ENCODE measurements around the gene CLIP3.

The CLIP3 gene

GRCh38 chr19:35975608-35976214 is 57.0 kb downstream of the CLIP3 start:
- DNase-seq, result no peak

DNA sequence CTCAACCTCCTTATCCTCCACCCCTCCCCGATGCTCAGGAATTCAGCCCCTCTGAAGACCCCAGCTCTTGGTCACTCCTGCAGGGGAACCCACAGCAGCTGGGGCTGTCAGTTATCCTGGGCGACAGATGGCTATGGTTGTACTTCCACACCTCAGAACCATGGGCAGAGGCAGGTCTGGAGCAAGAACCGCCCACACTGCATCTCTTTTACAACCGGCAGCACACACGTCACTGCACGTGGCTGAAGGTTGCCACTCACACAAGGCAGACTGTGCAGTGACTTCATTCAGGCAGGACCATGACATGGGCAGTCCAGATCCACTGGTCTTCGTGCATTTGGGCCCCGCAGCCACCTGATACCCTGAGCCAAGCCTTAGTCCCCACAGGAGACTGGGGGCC is 59.2 kb downstream of the CLIP3 start:
- no peak for DNase-seq

DNA sequence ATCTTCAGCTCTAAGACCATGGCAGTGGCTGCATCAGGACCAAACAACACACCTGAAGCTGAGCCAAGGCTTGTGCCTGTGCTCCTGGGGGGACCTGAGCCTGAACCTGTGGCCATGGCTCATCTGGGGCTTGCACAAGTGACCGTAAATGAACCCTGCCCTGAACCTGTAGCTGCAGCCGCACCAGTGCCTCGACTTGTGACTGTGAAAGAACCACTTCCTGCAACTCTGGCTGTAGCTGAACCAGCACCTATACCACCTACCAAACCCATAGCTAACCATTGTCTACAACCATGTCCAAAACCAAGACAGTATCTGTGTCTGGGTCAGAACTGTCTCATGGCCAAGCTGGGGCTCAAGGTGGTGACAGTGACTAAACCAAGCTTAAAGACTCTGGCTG is 65.9 kb downstream of the CLIP3 start:
- DNase-seq, result no peak
